ENCODE results near the gene WDR4. TPM values are rescaled to one million over a fixed set of nuclear protein-coding genes. Genes with fewer than 3 reads are reported as not detected.

Gene WDR4
- total RNA-seq, 1 experiment from 2014 or later, result 35.3 TPM

DNA sequence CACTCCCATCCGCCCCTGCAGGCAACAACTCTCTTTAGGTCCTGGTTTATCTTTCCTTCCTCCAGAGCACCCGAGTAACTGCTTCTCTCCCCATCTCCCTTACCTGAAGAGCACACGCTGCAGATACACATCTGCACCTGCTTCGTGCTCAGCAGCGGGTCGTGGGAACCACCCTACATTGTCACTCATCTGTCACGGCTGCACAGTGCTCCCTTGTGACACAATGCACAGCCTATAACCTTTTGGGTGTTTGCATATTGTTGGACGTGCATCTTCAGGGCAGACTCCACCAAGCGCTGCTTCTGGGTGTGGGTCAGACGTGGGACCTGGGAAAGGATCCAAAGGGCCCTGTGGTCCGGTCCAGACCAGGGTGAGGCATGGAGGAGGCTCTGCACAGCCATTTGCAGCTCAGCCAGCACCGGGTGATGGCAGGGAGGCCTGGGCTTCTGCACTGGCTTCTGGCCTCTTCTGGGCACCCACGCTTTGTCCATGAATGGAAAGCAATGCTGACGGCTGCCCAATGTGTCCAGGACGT is 42.5 kb downstream of the WDR4 start:
- BruUV-seq (replicated peaks), result no TSS peak
- intact Hi-C loops (cut with micrococcal nuclease), result no loop called here
- H3K79me2 ChIP-seq (ENCODE audit: low read length), result no peaks in the 10 kb centered on the region

GRCh38 chr21:42836402-42836666 is 43.0 kb downstream of the WDR4 start:
- no peak for DNase-seq
- no peaks in the 10 kb centered on the region for H3K27me3 ChIP-seq (ENCODE audit: low read length)
- H3K36me3 ChIP-seq (ENCODE audit: low read depth, low read length), result peaks cover 18% of the 10 kb centered on the region
- H3K9me2 ChIP-seq (replicated peaks; ENCODE audit: low read length), result no peaks in the 10 kb centered on the region
- H3K79me2 ChIP-seq (ENCODE audit: low read length), result no peaks in the 10 kb centered on the region
- CTCF ChIA-PET, result no interaction called here
- H3K27ac ChIP-seq (ENCODE audit: low read length), result no peak overlapping the region
- no peak overlapping the region for H3K4me3 ChIP-seq (ENCODE audit: low read length)
- H3K9me3 ChIP-seq (ENCODE audit: low read length), result no peaks in the 10 kb centered on the region
- no TSS peak for BruUV-seq (replicated peaks)
- H4K20me1 ChIP-seq (ENCODE audit: low read length), result no peaks in the 10 kb centered on the region
- intact Hi-C loops (cut with micrococcal nuclease), result no loop called here
- H3K4me2 ChIP-seq (ENCODE audit: low read length), result no peak overlapping the region
- POLR2A ChIA-PET (ENCODE audit: unreplicated experiment), result no interaction called here
- TF ChIP-seq EZH2phosphoT487 (IDR thresholded peaks at IDR 0.05; ENCODE audit: borderline replicate concordance, low read length), result no peak
- TF ChIP-seq, protein P1, sequence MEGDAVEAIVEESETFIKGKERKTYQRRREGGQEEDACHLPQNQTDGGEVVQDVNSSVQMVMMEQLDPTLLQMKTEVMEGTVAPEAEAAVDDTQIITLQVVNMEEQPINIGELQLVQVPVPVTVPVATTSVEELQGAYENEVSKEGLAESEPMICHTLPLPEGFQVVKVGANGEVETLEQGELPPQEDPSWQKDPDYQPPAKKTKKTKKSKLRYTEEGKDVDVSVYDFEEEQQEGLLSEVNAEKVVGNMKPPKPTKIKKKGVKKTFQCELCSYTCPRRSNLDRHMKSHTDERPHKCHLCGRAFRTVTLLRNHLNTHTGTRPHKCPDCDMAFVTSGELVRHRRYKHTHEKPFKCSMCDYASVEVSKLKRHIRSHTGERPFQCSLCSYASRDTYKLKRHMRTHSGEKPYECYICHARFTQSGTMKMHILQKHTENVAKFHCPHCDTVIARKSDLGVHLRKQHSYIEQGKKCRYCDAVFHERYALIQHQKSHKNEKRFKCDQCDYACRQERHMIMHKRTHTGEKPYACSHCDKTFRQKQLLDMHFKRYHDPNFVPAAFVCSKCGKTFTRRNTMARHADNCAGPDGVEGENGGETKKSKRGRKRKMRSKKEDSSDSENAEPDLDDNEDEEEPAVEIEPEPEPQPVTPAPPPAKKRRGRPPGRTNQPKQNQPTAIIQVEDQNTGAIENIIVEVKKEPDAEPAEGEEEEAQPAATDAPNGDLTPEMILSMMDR (conservative IDR thresholded peaks at IDR 0.05; ENCODE audit: low read depth, low read length), result no peak
- no peak for TF ChIP-seq EZH2 (IDR thresholded peaks at IDR 0.05; ENCODE audit: low read length, unreplicated experiment)
- H3K4me1 ChIP-seq (ENCODE audit: insufficient read depth, low read length), result no peaks in the 10 kb centered on the region
- ATAC-seq, result no peak
- H2AFZ ChIP-seq (ENCODE audit: low read length), result no peak overlapping the region
- H3K9ac ChIP-seq (ENCODE audit: low read length), result no peak overlapping the region
- H3F3A ChIP-seq (ENCODE audit: low read length, unreplicated experiment), result peaks cover 4% of the 10 kb centered on the region

More for the DNA sequence above, 42.5 kb downstream of the WDR4 start:
- H2AFZ ChIP-seq (ENCODE audit: low read length), result no peak overlapping the region
- no peak overlapping the region for H3K27ac ChIP-seq (ENCODE audit: low read length)
- H3K9me3 ChIP-seq (ENCODE audit: low read length), result no peaks in the 10 kb centered on the region
- peaks cover 4% of the 10 kb centered on the region for H3F3A ChIP-seq (ENCODE audit: low read length, unreplicated experiment)
- H3K9me2 ChIP-seq (replicated peaks; ENCODE audit: low read length), result no peaks in the 10 kb centered on the region
- ChIA-PET POLR2A (ENCODE audit: unreplicated experiment) (no interaction called here), CTCF (no interaction called here)
- DNase-seq (no peak), ATAC-seq (no peak)
- H4K20me1 ChIP-seq (ENCODE audit: low read length), result no peaks in the 10 kb centered on the region
- TF ChIP-seq, protein P1 (conservative IDR thresholded peaks at IDR 0.05; ENCODE audit: low read depth, low read length), result no peak
- no peak for TF ChIP-seq EZH2 (IDR thresholded peaks at IDR 0.05; ENCODE audit: low read length, unreplicated experiment)
- no peak for TF ChIP-seq EZH2phosphoT487 (IDR thresholded peaks at IDR 0.05; ENCODE audit: borderline replicate concordance, low read length)
- H3K4me2 ChIP-seq (ENCODE audit: low read length), result no peak overlapping the region
- no peak overlapping the region for H3K4me3 ChIP-seq (ENCODE audit: low read length)
- H3K36me3 ChIP-seq (ENCODE audit: low read depth, low read length), result peaks cover 22% of the 10 kb centered on the region
- no peaks in the 10 kb centered on the region for H3K4me1 ChIP-seq (ENCODE audit: insufficient read depth, low read length)
- no peaks in the 10 kb centered on the region for H3K27me3 ChIP-seq (ENCODE audit: low read length)
- no peak overlapping the region for H3K9ac ChIP-seq (ENCODE audit: low read length)

GRCh38 chr21:42835611-42836401 is 43.5 kb downstream of the WDR4 start:
- H3K4me1 ChIP-seq (ENCODE audit: insufficient read depth, low read length), result no peaks in the 10 kb centered on the region
- POLR2A ChIA-PET (ENCODE audit: unreplicated experiment), result no interaction called here
- H3K27me3 ChIP-seq (ENCODE audit: low read length), result no peaks in the 10 kb centered on the region
- peaks cover 13% of the 10 kb centered on the region for H3K36me3 ChIP-seq (ENCODE audit: low read depth, low read length)
- no peak for DNase-seq
- peaks cover 4% of the 10 kb centered on the region for H3F3A ChIP-seq (ENCODE audit: low read length, unreplicated experiment)
- BruUV-seq (replicated peaks), result no TSS peak
- H2AFZ ChIP-seq (ENCODE audit: low read length), result no peak overlapping the region
- no peak overlapping the region for H3K4me3 ChIP-seq (ENCODE audit: low read length)
- no peak for ATAC-seq
- H3K9ac ChIP-seq (ENCODE audit: low read length), result no peak overlapping the region
- no peak overlapping the region for H3K4me2 ChIP-seq (ENCODE audit: low read length)
- H3K9me3 ChIP-seq (ENCODE audit: low read length), result no peaks in the 10 kb centered on the region
- no peak overlapping the region for H3K27ac ChIP-seq (ENCODE audit: low read length)
- intact Hi-C loops (cut with micrococcal nuclease), result no loop called here
- H3K79me2 ChIP-seq (ENCODE audit: low read length), result no peaks in the 10 kb centered on the region
- no peaks in the 10 kb centered on the region for H4K20me1 ChIP-seq (ENCODE audit: low read length)
- no peak for TF ChIP-seq EZH2phosphoT487 (IDR thresholded peaks at IDR 0.05; ENCODE audit: borderline replicate concordance, low read length)
- TF ChIP-seq, protein P1 (conservative IDR thresholded peaks at IDR 0.05; ENCODE audit: low read depth, low read length), result no peak
- TF ChIP-seq EZH2 (IDR thresholded peaks at IDR 0.05; ENCODE audit: low read length, unreplicated experiment), result no peak
- no peaks in the 10 kb centered on the region for H3K9me2 ChIP-seq (replicated peaks; ENCODE audit: low read length)
- CTCF ChIA-PET, result no interaction called here

All from PC-3 (cell line).